NOMO-1 treated with dmso at 0.1 percent for 144 hours (cell line): ENCODE results near the gene SZRD1.

ENCODE experiments used
- DNase-seq: peaks from one replicate; lab custom pipeline; 2025; ENCODE audit not compliant: unreplicated experiment; lab: John Stamatoyannopoulos, UW

SZRD1 gene

DNA sequence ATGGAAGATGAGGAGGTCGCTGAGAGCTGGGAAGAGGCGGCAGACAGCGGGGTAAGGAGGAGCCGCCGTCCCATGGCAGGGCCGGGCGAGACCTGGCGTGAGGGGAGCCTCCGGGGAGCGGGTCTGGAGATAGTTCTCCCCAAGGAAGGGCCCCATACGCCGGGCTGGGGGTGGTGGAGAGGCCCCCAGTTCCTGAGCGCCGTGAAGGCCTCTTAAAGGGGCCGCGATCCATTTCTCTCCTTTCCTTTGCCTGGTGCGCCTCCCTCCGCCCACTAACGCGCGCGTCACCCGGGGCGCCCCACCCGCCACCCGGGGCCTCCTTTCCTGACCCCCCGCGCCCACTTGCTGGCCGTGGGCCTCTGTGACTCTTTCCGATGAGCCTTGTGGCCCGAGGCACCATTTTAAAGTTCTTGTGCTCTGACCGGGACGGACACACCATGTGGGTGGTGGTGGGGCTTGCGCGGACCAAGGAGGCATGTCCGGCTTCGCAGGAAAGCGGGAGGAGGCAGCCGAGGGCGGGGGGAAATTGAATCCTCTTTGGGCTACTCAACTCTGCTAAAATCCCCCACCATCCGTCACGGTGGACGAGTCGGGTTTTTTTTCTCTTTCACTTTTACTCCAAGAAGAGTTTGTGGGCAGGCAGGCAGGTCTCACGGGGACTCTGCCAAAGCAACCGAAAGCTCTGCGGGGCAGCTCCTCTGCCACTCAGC is 371 bp downstream of the SZRD1 start:
- DNase-seq: peak; percentile 84

DNA sequence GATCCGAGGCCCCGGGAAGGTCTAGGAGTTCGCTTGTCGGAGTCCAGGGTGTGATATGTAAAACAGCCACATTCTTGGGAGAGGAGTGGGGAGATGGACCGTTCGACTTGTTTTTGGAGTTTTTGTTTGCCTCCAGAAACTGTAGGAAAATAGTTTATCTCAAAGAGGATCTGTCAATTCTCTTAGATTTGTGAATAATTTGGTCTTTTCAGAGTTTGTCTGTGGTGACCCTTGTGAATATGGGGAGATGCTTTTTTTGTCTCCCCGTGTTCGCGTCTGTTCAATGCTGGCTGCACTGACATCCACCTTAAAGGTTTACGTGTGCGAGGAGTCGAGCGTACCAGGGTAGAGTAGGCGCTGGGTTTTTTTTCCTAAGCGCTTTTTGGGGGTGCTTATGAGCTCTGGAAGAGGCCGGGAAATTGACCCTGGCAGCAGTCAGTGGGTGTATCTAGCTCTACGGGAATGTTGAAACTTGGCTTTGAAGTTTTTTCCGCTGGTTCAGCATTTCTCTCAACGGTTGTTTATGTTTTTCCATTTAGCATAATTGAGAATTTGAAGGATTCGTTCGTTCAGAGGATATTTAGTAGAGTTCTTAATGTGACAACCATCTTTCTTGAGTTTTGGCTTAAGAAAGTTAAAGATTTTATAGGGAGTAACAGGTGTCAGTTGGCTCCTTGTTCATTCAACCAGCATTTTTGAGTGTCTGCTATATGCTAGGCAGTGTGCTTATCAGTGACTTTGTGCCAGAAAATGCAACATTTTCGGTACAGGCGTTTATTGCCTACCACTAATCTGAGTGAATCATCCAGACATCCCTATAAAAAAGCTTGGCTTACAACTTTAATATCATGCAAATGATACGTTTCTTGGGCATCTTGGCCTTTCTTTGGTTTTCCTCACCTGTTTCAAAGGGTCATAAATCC is 1.2 kb downstream of the SZRD1 start:
- no peak for DNase-seq

DNA sequence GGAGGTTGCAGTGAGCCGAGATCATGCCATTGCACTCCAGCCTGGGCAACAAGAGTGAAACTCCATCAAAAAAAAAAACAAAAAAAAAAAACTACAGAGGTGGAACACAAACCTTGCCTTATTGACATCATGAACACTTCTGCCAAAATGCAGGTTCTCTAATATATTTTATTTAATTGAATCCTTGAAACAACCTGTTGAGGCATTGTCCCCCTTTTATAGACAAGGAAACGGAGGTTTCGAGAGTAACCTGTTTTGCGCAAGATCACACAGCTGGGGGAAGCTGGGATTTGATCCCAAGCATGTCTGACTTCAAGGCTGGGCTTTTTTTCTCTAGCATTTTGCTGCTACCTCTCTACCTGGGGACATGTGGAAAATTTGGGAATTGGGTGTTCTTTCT is 2.8 kb downstream of the SZRD1 start:
- no peak for DNase-seq

DNA sequence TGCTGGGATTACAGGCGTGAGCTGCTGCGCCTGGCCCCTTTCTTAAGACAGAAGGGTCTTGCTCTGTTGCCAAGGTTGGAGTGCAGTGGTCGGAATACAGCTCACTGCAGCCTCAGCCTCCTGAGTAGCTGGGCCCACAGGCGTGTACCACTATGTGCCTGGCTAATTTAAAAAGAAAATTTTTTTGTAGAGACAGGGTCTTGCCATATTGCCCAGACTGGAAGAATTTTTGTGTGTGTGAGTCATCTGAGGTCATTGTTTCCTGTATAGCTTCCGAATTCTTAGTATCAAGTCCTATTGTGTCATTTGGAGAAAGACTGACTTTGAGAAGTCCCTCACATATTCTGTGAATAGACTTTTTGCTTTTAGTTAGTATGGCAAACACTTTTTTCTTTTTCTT is 4.7 kb downstream of the SZRD1 start:
- DNase-seq: peak; percentile 26

DNA sequence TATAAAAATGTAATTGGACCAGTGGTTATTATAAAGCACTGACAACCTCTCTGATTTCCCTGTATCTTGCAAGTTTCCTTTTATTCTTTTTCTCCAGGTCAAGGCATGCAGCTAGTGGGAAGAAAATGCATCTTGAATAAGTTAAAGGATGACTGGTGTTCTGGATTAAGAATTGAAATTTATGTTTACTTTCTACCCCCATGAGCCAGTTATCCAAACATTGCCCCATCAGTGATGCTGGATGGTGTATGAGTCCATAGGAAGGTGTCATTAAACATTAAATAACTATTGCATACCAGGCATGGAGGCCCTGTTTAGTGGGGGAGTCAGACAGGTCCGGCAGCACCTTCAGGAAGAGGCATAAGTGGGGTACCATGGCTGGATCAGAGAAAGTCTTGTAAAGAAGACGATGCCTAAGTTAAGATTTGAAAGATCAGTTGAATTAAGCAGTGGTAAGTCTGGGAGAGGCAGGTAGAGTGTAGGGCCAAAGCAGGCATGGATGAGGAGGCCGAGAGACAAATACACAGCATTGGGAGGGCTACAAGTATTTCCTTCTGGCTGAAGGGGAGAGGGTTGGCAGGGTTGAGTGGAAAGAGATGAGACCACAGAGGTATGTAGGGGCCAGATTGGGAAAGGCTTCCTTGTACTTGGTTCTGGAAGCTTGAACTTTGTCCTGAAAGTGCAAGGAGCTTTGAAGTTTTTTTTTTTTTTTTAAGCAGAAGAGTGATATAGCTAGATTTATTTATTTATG is 5.7 kb downstream of the SZRD1 start:
- DNase-seq: no peak

DNA sequence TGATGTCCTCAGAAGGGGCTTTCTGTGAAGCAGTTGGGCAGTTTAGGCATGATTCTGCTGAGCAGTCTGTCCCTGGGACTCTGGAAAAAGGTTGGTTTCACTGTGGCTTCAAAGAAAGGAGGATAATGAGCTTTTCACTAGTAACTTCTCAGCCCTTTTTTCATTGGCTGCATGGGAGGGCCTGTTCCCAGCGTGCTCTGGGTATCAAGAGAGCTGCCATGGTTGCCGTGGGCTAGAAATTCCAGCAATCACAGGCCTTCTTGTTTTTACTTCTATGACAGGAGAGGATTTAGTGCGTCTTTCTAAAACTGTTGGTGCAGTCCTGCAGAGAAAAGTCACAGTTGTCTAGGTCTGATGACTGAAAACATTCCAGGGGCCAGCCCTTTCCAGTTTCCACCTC is 7.2 kb downstream of the SZRD1 start:
- no peak for DNase-seq

DNA sequence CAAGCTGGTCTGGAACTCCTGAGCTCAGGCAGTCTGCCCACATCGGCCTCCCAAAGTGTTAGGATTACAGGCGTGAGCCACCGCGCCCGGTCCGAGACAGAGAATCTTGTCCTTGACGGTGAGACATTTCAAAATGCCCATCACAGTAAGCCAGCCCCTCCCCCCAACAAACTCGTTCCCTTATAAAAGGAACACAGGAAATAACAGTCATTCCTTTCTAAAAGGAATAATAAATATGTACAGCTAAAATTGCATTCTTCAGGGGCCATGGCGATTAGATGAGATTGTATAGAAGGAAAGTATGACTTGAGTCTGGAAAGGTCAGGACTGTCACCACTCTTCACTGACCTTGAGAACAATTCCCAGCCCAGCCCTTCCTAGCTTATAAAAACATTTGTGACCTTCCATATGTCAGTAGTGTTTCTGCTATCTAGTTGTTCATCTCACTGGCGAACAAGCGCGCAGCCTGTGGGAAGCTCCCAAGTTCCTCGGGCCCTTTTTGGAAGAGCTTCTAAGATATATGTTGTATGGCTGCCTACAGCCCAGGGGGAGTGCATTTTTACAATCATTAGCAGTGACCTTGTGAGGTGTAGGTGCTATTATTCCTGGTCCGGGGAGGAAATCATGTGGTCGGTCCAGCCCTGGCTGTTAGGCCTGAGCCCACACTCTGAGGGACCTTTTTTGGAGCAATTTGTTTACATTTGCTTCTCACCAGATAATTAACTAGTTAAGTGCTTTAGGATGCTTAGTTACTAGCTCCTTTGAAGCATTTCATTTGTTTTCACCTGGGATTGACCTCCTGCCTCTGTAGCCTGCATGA is 8.7 kb downstream of the SZRD1 start:
- DNase-seq: no peak

DNA sequence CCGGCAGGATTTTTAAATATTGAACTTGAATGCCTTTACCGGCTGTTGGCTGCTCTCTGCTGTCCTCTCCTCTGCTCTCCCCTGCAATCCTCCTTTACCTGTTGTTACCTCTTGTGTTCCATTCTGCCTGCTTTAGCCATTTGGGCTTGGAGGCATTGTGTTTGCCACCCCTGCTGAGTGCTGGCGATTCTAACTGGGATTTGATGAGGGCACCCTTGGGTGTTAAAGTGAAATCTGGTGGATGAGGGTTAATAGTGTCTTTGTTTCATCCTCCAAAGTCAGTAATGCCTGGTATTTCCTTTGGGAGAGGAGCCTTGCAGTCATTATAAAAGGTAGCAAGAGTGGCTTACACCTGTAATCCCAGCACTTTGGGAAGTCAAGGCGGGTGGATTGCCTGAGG is 9.9 kb downstream of the SZRD1 start:
- DNase-seq: no peak

DNA sequence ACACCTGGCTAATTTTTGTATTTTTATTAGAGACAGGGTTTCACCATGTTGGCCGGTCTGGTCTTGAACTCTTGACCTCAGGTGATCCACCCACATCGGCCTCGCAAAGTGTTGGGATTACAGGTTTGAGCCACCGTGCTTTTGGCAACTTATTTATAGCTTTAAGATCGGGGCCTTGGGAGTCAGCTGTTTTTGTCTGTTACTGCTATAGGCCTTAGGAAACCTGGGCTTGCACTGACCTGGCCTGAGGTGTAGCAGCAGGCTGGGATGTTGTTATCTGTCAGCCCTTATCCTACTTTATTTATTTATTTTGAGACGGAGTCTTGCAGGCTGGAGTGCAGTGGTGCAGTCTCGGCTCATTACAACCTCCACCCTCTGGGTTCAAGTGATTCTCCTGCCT is 11.4 kb downstream of the SZRD1 start:
- no peak for DNase-seq

DNA sequence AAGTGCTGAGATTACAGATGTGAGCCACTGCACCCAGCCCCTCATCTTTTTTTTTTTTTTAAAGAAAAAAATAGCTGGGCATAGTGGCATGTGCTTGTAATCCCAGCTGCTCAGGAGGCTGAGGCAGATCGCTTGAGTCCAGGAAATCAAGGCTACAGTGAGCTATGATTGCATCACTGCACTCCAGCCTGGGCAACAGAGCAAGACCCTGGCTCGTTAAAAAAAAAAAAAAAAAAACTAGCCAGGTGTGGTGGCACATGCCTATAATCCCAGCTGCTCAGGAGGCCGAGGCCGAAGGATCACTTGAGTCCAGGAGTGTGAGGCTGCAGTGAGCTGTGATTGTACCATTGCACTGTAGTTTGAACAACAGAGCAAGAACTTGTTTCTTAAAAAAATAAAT is 13.8 kb downstream of the SZRD1 start:
- no peak for DNase-seq

DNA sequence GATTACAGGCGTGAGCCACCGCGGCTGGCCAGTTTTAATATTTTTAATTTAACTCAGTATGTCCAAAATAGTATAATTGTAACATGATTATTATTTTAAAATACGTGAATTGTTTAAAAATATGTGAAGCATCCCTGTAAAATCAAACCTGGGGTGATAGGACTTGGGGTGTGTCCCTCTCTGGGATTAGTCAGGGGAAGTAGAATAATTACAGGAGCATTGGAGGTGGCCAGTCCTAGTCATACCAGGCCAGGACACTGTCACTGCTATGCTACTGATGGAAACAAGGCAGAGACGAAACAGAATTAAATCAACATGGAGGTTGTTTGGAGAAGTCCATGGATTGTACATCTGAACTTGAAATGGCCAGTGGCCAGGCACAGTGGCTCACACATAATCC is 16.8 kb downstream of the SZRD1 start:
- no peak for DNase-seq

DNA sequence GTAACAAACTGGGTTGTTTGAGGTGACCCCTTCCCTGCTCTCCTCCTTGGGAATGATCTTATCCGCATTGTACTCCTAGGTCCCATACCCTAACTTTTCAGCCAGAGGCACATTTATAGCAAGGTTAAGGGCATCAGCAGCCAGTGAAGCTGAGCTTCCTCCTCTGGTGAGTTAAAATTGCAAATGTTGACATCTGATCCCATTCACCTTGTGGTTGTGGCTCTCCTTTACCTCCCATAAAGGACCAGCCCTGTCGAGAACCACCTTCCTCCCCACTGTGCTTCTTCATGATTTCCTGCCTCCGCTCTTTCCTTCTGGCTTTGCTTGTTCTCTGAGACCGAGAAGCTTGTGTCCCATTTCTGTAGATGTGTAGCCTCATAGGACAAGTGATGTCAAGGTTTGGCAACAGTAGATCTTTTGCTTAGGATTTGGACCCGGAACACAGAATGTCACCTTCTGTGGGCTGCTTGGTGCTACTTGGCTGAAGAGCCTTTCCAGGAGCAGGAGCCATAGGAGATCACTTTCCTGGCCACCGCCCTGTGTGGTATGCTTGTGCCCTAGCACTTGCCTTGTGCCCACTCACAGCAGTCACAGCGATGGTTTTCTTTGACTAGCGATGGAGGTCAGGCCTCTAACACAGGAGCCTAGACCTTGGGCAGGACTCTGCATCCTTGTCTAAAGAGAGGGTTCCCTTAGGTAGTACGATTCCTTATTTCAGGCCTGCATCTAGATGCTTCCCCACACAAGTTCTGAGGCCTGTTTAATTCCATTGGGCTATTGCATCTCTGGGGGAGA is 18.8 kb downstream of the SZRD1 start:
- DNase-seq: no peak

DNA sequence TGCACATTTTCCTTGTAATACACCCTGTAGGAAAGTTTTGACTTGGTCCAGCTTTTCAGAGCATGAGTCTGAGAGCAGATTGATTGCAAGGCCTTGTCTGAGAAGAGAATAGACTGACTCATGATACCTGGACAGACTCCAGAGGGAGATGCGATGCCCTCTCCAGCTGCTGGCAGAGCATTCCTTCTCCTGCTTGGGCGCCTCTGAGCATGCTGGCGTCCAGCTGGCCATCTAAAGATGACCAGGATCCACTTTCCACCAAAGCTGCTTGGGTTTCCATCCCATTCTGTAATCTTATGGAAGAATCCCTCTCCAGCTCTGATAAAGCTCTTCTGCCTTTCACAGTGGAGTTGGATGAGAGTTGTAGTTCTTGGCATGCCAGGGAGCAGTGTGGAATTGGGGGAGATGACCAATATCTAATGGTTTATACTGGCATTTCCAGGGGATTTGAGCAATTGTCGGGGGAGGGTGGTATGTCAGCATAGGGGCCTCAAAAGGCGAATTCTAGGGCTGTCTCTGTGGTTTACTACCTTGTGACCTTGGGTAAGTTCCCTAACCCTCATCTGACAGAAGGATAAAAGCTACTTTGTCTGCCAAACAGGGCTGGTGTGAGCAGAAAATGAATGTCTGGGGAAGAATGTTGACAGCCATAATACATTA is 19.5 kb downstream of the SZRD1 start:
- no peak for DNase-seq

DNA sequence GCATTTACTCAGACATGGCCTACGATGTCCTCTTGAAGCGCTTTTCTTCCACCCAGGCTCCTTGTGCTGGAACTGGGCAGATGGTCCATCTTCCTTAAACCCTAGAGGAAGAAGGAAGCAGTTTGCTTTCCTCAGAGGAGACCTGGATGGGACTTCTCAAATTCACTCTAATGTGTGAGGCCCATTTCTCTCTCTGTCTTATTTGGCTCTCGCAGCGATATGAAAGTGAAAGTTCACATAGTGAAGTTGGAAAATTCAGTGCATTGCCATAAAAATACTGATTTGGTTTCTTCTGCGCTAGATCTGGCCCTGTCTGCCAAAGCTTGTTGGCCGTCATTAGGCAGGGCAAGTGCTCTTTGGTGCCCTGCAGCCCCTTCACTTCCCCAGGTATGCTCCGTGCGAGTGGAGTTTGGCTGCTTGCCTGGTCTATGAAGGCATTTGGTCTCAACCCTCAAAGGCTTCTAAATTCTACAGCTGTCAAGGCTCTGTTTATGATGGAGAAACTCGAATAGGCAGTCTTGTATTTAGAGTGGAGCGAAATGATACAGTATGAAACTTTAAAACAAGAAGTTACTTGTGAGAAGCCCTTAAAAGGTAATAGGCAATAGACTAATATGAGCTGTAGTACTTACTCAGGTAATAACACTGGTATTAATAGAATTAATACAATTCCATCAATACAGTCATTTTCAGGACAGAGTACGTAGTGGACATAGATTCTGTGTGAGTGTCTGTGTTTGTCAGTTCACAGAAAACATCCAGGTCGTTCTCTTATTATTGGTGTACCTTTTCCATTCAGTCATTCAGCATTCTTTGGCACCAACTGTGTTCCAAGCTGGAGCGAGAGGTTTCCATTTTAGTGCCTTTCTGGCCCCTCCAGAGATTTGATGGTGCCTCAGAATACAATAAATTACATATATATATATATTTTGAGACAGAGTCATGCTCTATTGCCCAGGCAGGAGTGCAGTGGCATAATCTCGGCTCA is 20.5 kb downstream of the SZRD1 start:
- no peak for DNase-seq

DNA sequence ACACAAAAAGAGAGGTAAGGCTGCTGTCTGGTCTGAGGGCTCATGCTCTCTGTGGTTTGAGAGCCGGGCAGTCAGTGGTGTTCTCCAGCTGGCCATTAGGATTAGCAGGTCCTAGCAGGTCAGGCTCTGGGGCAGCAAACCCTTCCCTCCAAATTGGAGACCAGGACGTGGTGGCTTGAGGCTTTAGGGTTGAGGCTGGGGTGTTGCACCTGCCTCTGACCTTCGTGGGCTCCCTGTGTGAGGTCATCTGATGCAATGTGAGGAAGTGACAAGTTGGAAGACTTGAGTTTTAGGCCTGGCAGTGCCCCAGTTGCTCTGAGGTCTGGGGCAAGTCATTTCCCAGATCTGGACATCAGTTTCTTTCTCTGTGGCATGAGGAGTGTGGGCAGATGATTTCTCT is 24.4 kb downstream of the SZRD1 start:
- no peak for DNase-seq

DNA sequence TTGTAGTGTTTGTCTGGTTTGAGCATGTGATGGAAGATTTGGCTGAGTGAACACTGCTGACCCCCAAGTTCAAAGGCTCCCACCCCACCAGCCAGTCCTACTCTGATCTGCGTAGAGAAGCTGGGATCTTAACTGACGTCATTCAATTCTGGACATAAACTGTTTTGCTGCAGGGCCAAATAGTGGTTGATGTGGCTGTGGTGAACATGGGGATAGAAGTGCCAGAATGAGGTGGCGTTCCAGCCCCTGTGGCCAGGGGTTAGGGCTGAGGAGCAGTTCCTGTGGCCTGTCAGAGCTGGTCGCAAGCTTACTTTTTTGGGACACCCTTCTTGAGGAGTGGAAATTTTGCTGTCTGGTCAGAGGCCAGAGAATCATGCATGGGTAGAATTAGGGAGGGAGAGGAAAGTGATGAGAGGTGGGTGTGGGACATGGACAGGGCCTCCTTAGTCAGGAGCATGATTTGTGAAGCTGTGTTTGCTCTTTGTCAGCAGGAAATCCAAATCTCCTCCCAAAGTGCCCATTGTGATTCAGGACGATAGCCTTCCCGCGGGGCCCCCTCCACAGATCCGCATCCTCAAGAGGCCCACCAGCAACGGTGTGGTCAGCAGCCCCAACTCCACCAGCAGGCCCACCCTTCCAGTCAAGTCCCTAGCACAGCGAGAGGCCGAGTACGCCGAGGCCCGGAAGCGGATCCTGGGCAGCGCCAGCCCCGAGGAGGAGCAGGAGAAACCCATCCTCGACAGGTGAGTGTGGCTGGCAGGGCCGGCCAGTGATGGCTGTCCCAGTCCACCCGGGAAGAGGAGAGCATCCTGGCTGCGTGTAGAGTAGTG is 25.9 kb downstream of the SZRD1 start:
- DNase-seq: no peak
